ENCODE results near the gene EFR3B.

EFR3B gene

GRCh38 chr2:25079050-25079635 is 37.3 kb downstream of the EFR3B start:
- Histone ChIP-seq H3K4me1 (ENCODE audit: control insufficient read depth, insufficient read depth, low read length) (peaks cover 21% of the 10 kb centered on the region), H3K4me3 (ENCODE audit: low read depth, low read length) (no peak overlapping the region), H3K9me3 (ENCODE audit: control insufficient read depth, insufficient read depth, low read depth, low read length) (no peaks in the 10 kb centered on the region), H3K27ac (ENCODE audit: extremely low read depth, low read depth, low read length) (peak overlapping the region; percentile 8; the same call in 1 of the 2 replicates), H3K36me3 (ENCODE audit: control insufficient read depth in 2 of 2, insufficient read depth in 1 of 2, low read length in 2 of 2) (no peaks in the 10 kb centered on the region)
- ChIA-PET POLR2A (interaction anchor here (1.0 to 1.8 kb wide), 5 partner anchors 10 to 104 kb away, joined by 3 to 12 read pairs (median 4); partner anchors contain the start of gene EFR3B), CTCF (interaction anchor here (0.6 to 1.8 kb wide), 3 partner anchors 24 to 103 kb away, joined by 3 to 9 read pairs (median 4); no protein-coding TSS in a partner anchor)
- TF ChIP-seq KLF17 (tag by site-specific recombination; IDR thresholded peaks at IDR 0.05), result no peak
- no peak for TF ChIP-seq CTCF (tag by site-specific recombination; IDR thresholded peaks at IDR 0.05)
- TF ChIP-seq ZNF768 (tag by site-specific recombination; IDR thresholded peaks at IDR 0.05), result peak; percentile 58; the same call in 1 of the 2 replicates
- TF ChIP-seq SP2 (tag by site-specific recombination; IDR thresholded peaks at IDR 0.05), result no peak
- TF ChIP-seq YY1 (tag by site-specific recombination; IDR thresholded peaks at IDR 0.05), result no peak
- TF ChIP-seq ZNF302 (tag by site-specific recombination; IDR thresholded peaks at IDR 0.05; ENCODE audit: low read depth), result no peak

- no peak for TF ChIP-seq ZBTB1 (tag by site-specific recombination; IDR thresholded peaks at IDR 0.05)
- H3K9me3 ChIP-seq (ENCODE audit: control insufficient read depth, insufficient read depth, low read depth, low read length), result no peaks in the 10 kb centered on the region
- no peak overlapping the region for H3K27ac ChIP-seq (ENCODE audit: extremely low read depth, low read depth, low read length)
- CTCF ChIA-PET, result interaction anchor here (3.2 kb wide), 1 partner anchor 106 kb away, joined by 10 read pairs; no protein-coding TSS in a partner anchor
- no peaks in the 10 kb centered on the region for H3K36me3 ChIP-seq (ENCODE audit: control insufficient read depth in 2 of 2, insufficient read depth in 1 of 2, low read length in 2 of 2)
- POLR2A ChIA-PET, result no interaction called here
- no peak overlapping the region for H3K4me3 ChIP-seq (ENCODE audit: low read depth, low read length)
- H3K4me1 ChIP-seq (ENCODE audit: control insufficient read depth, insufficient read depth, low read length), result peaks cover 21% of the 10 kb centered on the region
Observed at GRCh38 chr2:25081237-25081790, 39.4 kb downstream of the EFR3B start.

GRCh38 chr2:25082002-25082622 is 40.2 kb downstream of the EFR3B start:
- TF ChIP-seq KLF10 (tag by site-specific recombination; IDR thresholded peaks at IDR 0.05) (no peak), ZNF692 (tag by site-specific recombination; IDR thresholded peaks at IDR 0.05) (no peak), ZNF214 (tag by site-specific recombination; IDR thresholded peaks at IDR 0.05; ENCODE audit: borderline replicate concordance) (no peak), SCRT2 (tag by site-specific recombination; IDR thresholded peaks at IDR 0.05) (peak; percentile 43; the same call in 1 of the 2 replicates), REPIN1 (tag by site-specific recombination; IDR thresholded peaks at IDR 0.05; ENCODE audit: low read depth) (no peak)
- no peaks in the 10 kb centered on the region for H3K36me3 ChIP-seq (ENCODE audit: control insufficient read depth in 2 of 2, insufficient read depth in 1 of 2, low read length in 2 of 2)
- H3K4me3 ChIP-seq (ENCODE audit: low read depth, low read length), result no peak overlapping the region
- no peak overlapping the region for H3K27ac ChIP-seq (ENCODE audit: extremely low read depth, low read depth, low read length)
- H3K4me1 ChIP-seq (ENCODE audit: control insufficient read depth, insufficient read depth, low read length), result peaks cover 14% of the 10 kb centered on the region
- POLR2A ChIA-PET, result no interaction called here
- CTCF ChIA-PET, result interaction anchor here (0.8 to 3.2 kb wide), 2 partner anchors 107 to 246 kb away, joined by 3 to 10 read pairs; no protein-coding TSS in a partner anchor
- H3K9me3 ChIP-seq (ENCODE audit: control insufficient read depth, insufficient read depth, low read depth, low read length), result no peaks in the 10 kb centered on the region
